CD14-positive monocyte (primary cell): ENCODE measurements around the gene ABCA2. TPM values are rescaled to one million over a fixed set of nuclear protein-coding genes. Genes with fewer than 3 reads are reported as not detected.

ENCODE experiments used
- DNase-seq, 3 donors: peaks; one replicate each; pipeline ENCODE4 v3.0.0-alpha.2; 2011 to 2022
- H2AFZ ChIP-seq: 2 replicates; pipeline ENCODE4 v1.6.0; 2012; ENCODE audit warnings: mild to moderate bottlenecking, low read depth, low read length, inconsistent platforms; ENCODE audit not compliant: insufficient read depth, poor library complexity, severe bottlenecking
- H3K27ac ChIP-seq, 2 donors: 1 replicate in 1 of 2; 2 replicates in 1 of 2; pipeline ENCODE4 v1.5.1; 2012 to 2013; ENCODE audit warnings: low read length in 2 of 2, control low read depth in 1 of 2, inconsistent platforms in 1 of 2, low read depth in 1 of 2, mild to moderate bottlenecking in 1 of 2
- H3K27me3 ChIP-seq, 2 donors: one replicate each; pipeline versions ENCODE4 v1.6.0 to v1.6.1; 2011 to 2013; ENCODE audit warnings: low read length in 2 of 2; ENCODE audit not compliant: control insufficient read depth in 2 of 2, insufficient read depth in 2 of 2
- H3K36me3 ChIP-seq, 2 donors: replicated peaks in 1 of 2; 1 replicate in 1 of 2; 2 replicates in 1 of 2; pipeline versions ENCODE4 v1.5.1 to v1.6.1; 2012 to 2013; ENCODE audit warnings: low read length in 2 of 2, control low read depth in 1 of 2, inconsistent platforms in 1 of 2, mild to moderate bottlenecking in 1 of 2; ENCODE audit not compliant: insufficient read depth in 2 of 2, control insufficient read depth in 1 of 2
- H3K4me1 ChIP-seq, 2 donors: 1 replicate in 1 of 2; 2 replicates in 1 of 2; pipeline versions ENCODE4 v1.5.1 to v1.6.1; 2012 to 2013; ENCODE audit warnings: low read length in 2 of 2, control low read depth in 1 of 2, inconsistent platforms in 1 of 2, mild to moderate bottlenecking in 1 of 2, moderate library complexity in 1 of 2; ENCODE audit not compliant: insufficient read depth in 2 of 2, control insufficient read depth in 1 of 2
- H3K4me2 ChIP-seq: replicated peaks from 2 replicates; pipeline ENCODE3; 2012; ENCODE audit warnings: low read length, moderate library complexity, mild to moderate bottlenecking; ENCODE audit not compliant: poor library complexity, severe bottlenecking; ENCODE audit errors: extremely low read depth
- H3K4me3 ChIP-seq, 3 experiments: fragments of 200-600 bp in 1 of 3; sonication (generic) in 1 of 3; replicated peaks in 1 of 3; 1 replicate in 2 of 3; 2 replicates in 1 of 3; pipeline ENCODE4 v1.5.1; 2011 to 2013; ENCODE audit warnings: low read length in 3 of 3, mild to moderate bottlenecking in 3 of 3, control low read depth in 2 of 3, low read depth in 2 of 3, inconsistent platforms in 1 of 3, moderate library complexity in 1 of 3
- H3K79me2 ChIP-seq: 2 replicates; pipeline ENCODE4 v1.6.0; 2012; ENCODE audit warnings: mild to moderate bottlenecking, control low read depth, inconsistent platforms, low read length, moderate library complexity; ENCODE audit not compliant: insufficient read depth
- H3K9ac ChIP-seq: 2 replicates; pipeline ENCODE4 v1.6.0; 2017; ENCODE audit warnings: low read length, mild to moderate bottlenecking; ENCODE audit not compliant: insufficient read depth, poor library complexity, severe bottlenecking
- H3K9me3 ChIP-seq, 2 donors: replicated peaks in 1 of 2; 1 replicate in 1 of 2; 2 replicates in 1 of 2; pipeline versions ENCODE4 v1.5.1 to v1.6.1; 2012 to 2013; ENCODE audit warnings: low read length in 2 of 2, control low read depth in 1 of 2; ENCODE audit not compliant: control insufficient read depth in 1 of 2, insufficient read depth in 1 of 2
- H4K20me1 ChIP-seq: 2 replicates; pipeline ENCODE4 v1.6.0; 2012; ENCODE audit warnings: mild to moderate bottlenecking, low read length, control low read depth, moderate library complexity; ENCODE audit not compliant: insufficient read depth
- H3K27ac Mint-ChIP-seq, 7 donors: one replicate each; pipeline ENCODE4 v1.8.0; 2020; ENCODE audit warnings: mild to moderate bottlenecking in 7 of 7, mixed read lengths in 7 of 7, moderate library complexity in 6 of 7, inconsistent platforms in 2 of 7
- H3K27me3 Mint-ChIP-seq, 3 donors: one replicate each; pipeline ENCODE4 v1.8.0; 2021 to 2022; ENCODE audit warnings: low read depth in 3 of 3, mild to moderate bottlenecking in 3 of 3, mixed read lengths in 3 of 3, moderate library complexity in 3 of 3, inconsistent platforms in 1 of 3
- H3K36me3 Mint-ChIP-seq, 2 donors: one replicate each; pipeline ENCODE4 v1.8.0; 2020; ENCODE audit warnings: mixed read lengths in 2 of 2, inconsistent platforms in 1 of 2, mild to moderate bottlenecking in 1 of 2
- H3K4me1 Mint-ChIP-seq: one replicate; pipeline ENCODE4 v1.8.0; 2020; ENCODE audit warnings: mild to moderate bottlenecking, mixed read lengths
- H3K4me3 Mint-ChIP-seq, 2 donors: one replicate each; pipeline ENCODE4 v1.8.0; 2020; ENCODE audit warnings: mild to moderate bottlenecking in 2 of 2, mixed read lengths in 2 of 2, moderate library complexity in 1 of 2
- H3K9me3 Mint-ChIP-seq, 7 donors: one replicate each; pipeline ENCODE4 v1.8.0; 2020 to 2022; ENCODE audit warnings: mixed read lengths in 7 of 7, mild to moderate bottlenecking in 6 of 7, moderate library complexity in 6 of 7, inconsistent platforms in 2 of 7
- WGBS: methylation state at CpG from one replicate; pipeline ENCODE4 v1.1.5; 2013; ENCODE audit warnings: missing lambda C conversion rate; ENCODE audit not compliant: insufficient coverage; 5-methylcytosine and 5-hydroxymethylcytosine counted together
- intact Hi-C, 2 donors: fragments of 100-400 bp; cut with micrococcal nuclease; formaldehyde crosslinking; loops; one replicate each; pipeline versions ENCODE4 v1.15.0 to v1.15.1; 2023
- polyA plus RNA-seq, 3 donors: library from polyadenylated mRNA; depleted of rRNA in 1 of 3; unstranded in 2 of 3; stranded (reverse) in 1 of 3; fragments of 300-500 nt in 2 of 3; fragments of >200 nt in 1 of 3; fragmentation: Illumina TruSeq in 2 of 3; gene quantifications; 1 replicate in 2 of 3; 2 replicates in 1 of 3; pipeline ENCODE4 v1.2.3, GENCODE V29; 2012 to 2021
- TF ChIP-seq, protein P1 (sequence below): fragments of 200-600 bp; IDR thresholded peaks from one replicate; pipeline ENCODE4 v1.8.0; 2022; ENCODE audit warnings: antibody characterized with exemption, mild to moderate bottlenecking

Gene ABCA2
- polyA plus RNA-seq, 3 donors, result 0.18 to 30.7 (median 0.40) TPM

DNA sequence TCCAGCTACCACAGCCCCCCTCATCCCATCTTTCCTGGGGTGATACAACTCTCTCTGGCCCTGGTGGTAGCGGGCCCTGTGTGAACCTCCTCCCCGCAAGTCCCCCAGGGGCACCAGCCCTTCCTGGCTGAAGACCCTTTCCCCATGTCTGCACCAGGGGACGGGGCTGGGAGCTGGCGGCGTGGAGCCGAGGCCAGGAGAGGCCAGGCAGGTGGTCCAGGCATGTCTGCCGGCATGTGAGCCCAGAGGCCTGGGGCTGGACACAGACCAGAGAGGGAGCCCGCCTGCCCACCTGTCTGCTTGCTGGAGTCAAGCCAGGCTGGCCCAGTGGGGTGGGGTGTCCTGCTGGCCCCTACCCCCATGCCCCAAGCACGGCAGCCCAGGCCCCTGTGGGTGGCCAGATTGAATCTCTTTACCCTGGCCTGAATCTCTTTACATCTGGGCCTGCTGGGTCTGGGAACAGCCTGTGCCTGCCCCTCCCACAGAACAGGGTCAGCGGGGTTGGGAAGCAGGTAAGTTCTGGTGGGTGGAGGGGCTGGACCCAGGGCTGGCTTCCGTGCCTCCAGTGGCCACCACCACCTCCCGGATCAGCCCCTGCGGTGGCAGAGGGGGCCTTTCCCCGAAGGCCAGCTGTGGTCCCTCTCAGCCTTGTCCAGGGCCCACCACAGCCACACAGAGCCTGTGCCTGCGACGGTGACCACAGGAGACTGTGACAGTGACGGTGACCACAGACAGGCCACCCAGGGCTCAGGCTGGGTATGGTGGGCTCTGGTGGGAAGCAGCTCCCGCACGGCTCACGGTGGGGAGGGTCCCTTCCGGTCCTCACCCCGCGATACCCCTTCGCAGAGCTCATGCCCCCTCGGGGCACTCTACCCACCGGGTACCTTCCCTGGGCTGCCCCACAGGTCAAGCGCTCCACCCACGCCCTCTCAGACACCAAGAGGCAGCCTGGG, 68.9 kb downstream of the ABCA2 start:
- no peak overlapping the region for H3K9ac ChIP-seq
- no peaks in the 10 kb centered on the region for H3K79me2 ChIP-seq
- peaks cover 0 to 8% (median 2%) of the 10 kb centered on the region in 3 donors for H3K27me3 Mint-ChIP-seq
- 90% methylated on average over 18 of the region's 28 CpGs for WGBS
- H3K27ac ChIP-seq, result no peak overlapping the region
- H4K20me1 ChIP-seq, result no peaks in the 10 kb centered on the region
- H3K9me3 ChIP-seq, result no peaks in the 10 kb centered on the region
- peaks cover under 1% of the 10 kb centered on the region for H3K4me1 Mint-ChIP-seq
- peaks cover 0 to 5% (median 3%) of the 10 kb centered on the region in 7 donors for H3K9me3 Mint-ChIP-seq
- TF ChIP-seq, protein P1, sequence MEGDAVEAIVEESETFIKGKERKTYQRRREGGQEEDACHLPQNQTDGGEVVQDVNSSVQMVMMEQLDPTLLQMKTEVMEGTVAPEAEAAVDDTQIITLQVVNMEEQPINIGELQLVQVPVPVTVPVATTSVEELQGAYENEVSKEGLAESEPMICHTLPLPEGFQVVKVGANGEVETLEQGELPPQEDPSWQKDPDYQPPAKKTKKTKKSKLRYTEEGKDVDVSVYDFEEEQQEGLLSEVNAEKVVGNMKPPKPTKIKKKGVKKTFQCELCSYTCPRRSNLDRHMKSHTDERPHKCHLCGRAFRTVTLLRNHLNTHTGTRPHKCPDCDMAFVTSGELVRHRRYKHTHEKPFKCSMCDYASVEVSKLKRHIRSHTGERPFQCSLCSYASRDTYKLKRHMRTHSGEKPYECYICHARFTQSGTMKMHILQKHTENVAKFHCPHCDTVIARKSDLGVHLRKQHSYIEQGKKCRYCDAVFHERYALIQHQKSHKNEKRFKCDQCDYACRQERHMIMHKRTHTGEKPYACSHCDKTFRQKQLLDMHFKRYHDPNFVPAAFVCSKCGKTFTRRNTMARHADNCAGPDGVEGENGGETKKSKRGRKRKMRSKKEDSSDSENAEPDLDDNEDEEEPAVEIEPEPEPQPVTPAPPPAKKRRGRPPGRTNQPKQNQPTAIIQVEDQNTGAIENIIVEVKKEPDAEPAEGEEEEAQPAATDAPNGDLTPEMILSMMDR, result no peak
- H3K4me1 ChIP-seq, result peaks cover 0 to 1% of the 10 kb centered on the region in 2 donors
- no peak for DNase-seq
- no peak overlapping the region for H3K27ac Mint-ChIP-seq
- no peaks in the 10 kb centered on the region for H3K27me3 ChIP-seq
- no peak overlapping the region for H2AFZ ChIP-seq
- intact Hi-C loops, result no loop called here
- no peak overlapping the region for H3K4me2 ChIP-seq
- H3K36me3 ChIP-seq, result no peaks in the 10 kb centered on the region
- H3K4me3 ChIP-seq, result no peak overlapping the region
- no peak overlapping the region for H3K4me3 Mint-ChIP-seq
- H3K36me3 Mint-ChIP-seq, result no peaks in the 10 kb centered on the region

DNA sequence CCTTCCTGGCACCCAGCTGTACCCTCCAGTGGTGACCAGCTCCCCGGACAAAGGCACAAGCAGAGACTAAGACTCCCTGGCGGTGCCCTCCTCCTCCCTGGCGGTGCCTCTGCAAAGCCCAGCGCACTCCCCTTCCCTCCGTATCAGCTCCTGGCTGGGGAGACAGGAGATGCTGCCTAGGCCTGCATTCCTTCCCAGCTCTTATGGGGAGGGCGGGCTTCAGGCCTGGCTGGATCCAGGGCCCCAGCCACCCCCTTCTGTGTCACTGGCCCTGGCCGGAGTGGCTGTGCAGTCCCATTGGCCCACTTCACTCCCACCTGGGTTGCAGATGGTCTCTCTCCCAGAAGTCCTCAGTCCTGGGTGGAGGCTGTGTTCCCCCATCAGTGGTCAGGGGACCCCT, 69.6 kb downstream of the ABCA2 start:
- TF ChIP-seq, protein P1, result no peak
- peaks cover 0 to 5% (median 3%) of the 10 kb centered on the region in 7 donors for H3K9me3 Mint-ChIP-seq
- Histone ChIP-seq H4K20me1 (no peaks in the 10 kb centered on the region), H3K9ac (no peak overlapping the region), H3K27ac (no peak overlapping the region), H3K4me2 (no peak overlapping the region), H3K36me3 (no peaks in the 10 kb centered on the region), H3K4me1 (no peaks in the 10 kb centered on the region), H3K27me3 (no peaks in the 10 kb centered on the region), H3K79me2 (no peaks in the 10 kb centered on the region), H3K4me3 (no peak overlapping the region), H2AFZ (no peak overlapping the region), H3K9me3 (no peaks in the 10 kb centered on the region)
- DNase-seq, result no peak
- intact Hi-C loops, result no loop called here
- no peak overlapping the region for H3K27ac Mint-ChIP-seq
- WGBS, result 95% methylated on average over 7 of the region's 7 CpGs
- peaks cover 0 to 8% (median 2%) of the 10 kb centered on the region in 3 donors for H3K27me3 Mint-ChIP-seq
- H3K4me1 Mint-ChIP-seq, result no peaks in the 10 kb centered on the region
- no peak overlapping the region for H3K4me3 Mint-ChIP-seq
- no peaks in the 10 kb centered on the region for H3K36me3 Mint-ChIP-seq
